GM18507 (cell line): ENCODE data around the gene VGLL3.
A peak's percentile ranks its signal among the peaks of the same experiment; 100 is the strongest.
"Not testable (repeated sequence)": the region's sequence is repeated elsewhere in the genome, so short reads cannot be mapped to it uniquely, and the experiment has no call there.

Source experiments
- DNase-seq: peaks from one replicate; pipeline ENCODE4 v3.0.0; 2011; ENCODE audit warnings: low read depth; ENCODE audit not compliant: insufficient read length; ENCODE audit errors: extremely low spot score
- FAIRE-seq: peaks from 2 replicates; lab custom pipeline; 2011; peaks lifted over from hg19 to GRCh38; lab: Jason Lieb, UNC

Gene VGLL3

DNA sequence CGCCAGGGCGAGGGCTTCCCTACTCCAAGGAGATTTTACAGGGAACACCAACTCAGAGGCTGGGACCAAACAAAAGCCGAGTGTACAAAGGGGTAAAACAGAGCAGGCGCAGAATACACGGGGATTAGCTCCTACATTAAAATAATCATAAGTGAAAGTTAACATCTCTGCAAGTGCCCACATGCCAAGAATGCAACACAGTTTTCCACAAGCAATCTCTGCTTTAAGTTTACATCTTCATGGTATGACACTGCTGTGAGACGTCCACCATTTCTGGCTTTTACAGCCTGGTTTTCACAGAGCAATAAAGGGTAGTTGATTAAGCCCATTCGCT, 500 bp upstream of the VGLL3 start:
- FAIRE-seq, result no peak
- no peak for DNase-seq

DNA sequence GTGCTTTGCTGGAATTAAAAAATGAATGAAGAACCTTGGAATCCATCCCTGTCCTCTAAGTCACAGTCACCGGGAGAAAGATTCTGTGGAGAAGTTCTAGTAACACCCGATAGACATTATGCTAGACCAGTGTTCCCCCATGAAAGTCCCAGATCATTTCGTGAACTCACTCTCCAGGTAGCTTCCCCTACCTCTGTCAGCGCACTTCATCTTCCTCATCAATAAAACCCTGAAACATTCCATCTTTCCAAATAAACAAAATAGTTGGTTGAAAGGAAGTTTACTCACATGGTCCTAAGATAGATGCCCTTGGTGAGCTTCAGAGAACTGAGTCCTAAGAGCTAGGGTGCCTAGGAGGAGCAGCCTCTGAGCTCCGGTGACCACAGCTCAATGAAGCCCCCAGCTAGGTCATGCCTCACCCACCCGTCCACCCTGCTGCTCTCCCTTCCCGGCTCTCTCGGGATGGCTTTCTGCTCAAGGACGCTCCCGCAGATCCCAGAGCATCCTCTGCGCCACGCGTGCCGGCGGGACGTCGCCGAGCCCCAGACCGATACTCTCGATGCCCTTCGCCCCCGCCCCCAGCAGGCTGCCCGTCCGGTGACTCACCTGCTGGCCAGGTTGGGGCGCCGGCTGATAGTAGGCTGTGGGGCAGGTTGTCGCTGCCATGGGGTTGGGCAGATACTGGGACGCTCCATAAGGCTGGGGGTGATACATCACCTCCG, 776 bp downstream of the VGLL3 start:
- DNase-seq (no peak), FAIRE-seq (no peak)

DNA sequence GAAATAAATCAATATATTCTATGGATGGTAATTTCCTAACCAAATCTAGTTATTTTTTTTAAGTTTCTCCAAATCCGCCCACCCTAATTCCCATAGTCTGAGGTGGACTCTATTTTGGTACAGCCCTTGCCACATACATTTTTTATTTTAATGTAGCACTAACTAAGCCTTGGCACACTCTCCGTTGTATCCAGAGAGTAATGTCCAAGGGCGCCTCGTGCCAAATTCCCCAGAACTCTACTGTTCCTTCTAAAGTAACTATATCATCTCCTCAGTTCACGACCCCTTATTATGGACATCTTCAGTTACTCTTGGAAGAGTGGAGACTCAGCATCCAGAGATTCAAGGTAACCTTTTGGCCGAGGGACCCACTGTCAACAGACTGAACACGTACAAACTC, 1.3 kb downstream of the VGLL3 start:
- DNase-seq (no peak), FAIRE-seq (no peak)

DNA sequence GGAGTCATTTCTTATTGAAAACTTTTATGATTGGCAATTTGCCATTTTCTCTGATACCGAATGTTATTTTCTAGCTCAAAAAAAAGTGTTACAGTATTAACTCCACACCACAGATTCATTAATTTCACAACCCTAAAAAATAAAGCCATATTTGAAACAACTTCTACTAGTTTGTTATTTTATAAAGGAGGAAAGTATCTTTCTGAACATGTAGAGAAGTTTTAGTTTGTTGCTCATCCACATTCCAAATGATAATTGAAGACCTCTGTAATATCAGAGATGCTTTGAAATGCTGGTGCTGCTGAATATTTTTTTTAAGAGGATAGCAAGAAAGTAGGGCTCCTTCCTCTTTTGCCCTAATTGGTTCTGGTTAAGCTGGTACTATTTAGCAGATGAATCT, 1.9 kb downstream of the VGLL3 start:
- FAIRE-seq (no peak), DNase-seq (no peak)

DNA sequence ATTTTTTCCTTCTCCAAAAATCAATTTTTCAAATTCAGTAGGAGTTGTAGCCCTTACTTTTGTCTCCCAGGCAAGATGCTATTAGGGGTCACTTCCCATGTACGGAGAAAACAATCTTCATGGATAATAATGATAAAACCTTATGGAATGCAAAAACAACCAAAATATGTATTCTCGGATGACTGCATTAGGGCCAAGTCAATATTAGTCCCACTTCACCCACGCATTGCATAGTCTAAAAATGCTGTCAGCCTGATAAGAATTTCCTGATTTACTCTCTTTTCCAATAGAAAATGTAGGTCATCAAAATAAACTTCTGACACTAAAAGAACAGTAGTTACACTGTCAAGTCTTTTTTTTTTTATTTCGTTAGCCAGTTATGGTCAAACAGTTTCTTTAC, 2.7 kb downstream of the VGLL3 start:
- DNase-seq, result no peak

DNA sequence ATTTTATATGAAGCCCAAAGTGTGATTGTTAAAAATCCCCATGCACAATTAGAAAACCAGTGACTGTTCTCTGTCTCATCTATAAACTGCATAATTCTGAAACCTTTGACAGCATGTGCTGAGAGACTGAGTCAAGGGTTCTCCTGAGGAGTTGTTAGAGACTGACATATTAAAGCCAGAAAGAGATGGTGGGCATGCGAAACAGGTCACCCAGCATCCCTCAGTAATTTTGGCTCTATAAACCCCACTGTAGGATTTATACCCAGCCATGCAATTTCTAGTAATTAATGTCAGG, 3.6 kb downstream of the VGLL3 start:
- DNase-seq (no peak), FAIRE-seq (no peak)

More for the DNA sequence above, 2.7 kb downstream of the VGLL3 start:
- no peak for FAIRE-seq

DNA sequence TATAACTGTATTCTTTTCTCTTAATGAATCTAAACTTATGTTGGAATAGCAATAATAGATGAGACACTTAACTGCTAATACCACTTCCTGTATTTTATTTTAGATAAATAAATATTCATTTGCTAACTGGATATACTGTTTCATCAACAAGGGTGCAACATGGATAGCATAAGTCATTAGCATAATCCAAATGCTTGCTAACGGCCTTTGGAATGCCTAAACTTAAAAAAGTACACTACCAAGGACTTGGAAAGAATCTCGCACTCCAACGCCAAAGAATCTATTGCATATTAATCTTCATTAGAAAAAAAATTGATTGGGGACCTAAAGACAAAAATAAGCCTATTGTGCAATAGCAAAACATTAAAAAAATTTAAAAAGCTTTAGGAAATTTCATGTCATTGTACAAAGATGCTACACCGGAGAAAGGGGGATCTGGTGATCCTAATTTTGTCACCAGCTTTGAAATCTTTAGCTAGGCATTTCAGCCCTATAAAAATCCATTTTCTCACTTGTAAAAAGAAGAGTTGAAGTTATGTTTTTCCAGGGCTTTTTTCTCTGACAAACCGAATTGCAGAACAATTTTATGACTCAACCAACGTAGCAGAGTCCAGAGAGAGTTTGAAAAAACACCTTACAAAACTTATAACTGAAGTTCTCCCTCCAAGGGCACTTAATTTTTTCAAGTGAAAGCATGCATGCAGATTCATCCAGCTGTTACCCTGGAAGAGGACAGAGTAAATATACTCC, 4.1 kb downstream of the VGLL3 start:
- FAIRE-seq (no peak), DNase-seq (no peak)

DNA sequence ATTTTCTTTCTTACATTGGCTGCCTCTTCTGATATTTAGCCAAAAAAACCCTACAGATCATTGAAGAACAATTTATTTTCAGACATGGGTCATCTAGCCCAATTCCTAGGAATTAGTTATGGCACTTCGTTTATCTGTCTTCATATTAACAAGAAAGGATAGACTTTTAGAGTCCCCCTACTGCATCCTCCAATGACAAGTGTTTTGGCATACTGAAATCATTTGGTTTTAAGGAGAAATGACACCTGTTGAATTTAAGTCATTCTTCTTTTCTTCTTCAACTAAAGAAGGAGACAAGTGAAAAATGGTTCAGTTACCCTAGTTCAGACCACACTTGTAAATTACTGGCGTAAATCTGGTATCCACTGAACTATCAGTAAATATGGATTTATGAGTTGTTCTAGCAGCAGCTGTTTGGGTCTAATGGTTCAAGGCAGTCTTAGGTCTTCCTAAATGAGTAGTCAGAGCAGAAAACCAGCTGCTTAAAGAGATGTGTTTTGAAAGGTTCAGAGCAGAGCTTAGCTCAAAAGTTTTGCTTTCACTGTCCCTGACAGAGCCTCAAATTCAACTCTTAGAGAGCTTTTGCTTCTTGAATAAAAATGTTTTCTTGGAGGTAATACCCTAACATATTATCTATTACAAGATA, 5.6 kb downstream of the VGLL3 start:
- no peak for DNase-seq
- no peak for FAIRE-seq

DNA sequence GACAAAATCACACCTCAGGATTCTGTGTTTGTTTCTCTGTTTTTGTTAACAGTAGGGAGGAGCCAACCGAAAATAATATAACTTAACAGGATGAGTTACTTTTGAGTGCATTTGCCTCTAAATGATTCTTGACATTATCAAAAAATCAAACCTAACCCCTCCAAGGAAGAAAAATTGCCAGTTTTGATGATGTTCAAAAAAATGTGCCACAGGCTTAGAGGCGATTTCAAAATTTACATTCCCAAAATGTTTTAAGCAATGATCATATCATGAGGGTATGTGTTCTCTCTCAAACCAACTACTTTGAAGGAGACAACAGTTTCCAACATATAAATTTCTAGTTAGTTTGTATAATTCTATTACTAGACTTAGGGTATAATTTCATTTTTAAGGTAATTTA, 6.7 kb downstream of the VGLL3 start:
- FAIRE-seq (no peak), DNase-seq (no peak)

DNA sequence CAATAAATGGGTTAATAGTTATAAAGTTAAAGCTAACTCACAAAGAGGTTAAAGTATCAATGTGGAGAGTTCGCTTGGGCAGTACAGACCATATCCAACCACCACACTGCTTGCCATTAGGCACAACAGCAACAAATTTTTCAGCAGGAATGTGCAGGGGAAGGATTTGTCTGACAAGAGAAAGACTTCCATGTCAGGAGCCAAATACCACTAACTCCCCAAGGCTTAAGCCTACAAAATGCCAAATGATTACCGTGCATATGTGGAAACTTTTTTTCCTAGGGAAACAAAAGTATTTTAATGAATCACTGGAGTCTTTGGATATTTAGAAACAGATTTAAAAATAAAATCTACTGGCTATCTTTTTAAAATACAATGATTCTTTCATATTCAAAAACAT, 8.1 kb downstream of the VGLL3 start:
- FAIRE-seq (no peak), DNase-seq (no peak)

DNA sequence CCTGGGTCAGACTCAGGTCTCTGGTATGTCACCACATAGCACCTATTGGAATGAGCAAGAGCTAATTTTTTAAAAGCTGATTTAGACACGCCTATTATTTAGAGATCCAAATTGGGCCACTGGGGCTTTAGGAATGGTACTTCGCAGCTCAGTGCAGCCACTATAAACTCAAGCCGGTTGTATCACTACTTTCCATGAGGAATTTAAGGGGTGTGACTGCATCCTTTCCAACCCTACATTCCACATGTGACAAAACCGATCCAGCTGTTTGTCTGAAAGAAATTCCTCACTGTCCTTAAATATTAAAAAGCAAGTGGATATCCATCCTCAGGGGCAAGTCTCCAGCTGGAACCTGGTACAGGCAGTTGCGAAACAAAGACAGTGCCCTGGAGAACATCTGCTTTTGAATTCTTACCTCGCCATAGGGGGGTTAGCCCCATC, 12.8 kb downstream of the VGLL3 start:
- DNase-seq (no peak), FAIRE-seq (no peak)

DNA sequence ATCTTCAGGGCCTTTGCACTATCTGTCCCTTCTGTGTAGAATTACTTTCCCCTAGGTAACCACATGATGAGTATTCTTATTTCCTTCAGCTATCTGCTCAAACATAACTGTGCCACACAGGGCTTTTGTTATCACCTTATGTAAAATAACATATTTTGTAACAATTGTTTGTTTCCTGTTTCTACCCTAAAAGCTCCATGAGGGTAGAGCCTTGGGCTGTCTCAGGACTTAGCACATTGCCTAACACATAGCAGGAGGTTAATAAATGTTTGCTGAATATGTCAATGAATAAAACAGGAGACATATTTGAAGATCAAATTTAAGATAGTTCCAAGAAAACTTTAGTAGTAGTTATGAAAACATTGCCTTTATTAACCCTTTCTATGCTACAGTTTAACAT, 14.7 kb downstream of the VGLL3 start:
- no peak for FAIRE-seq
- no peak for DNase-seq

DNA sequence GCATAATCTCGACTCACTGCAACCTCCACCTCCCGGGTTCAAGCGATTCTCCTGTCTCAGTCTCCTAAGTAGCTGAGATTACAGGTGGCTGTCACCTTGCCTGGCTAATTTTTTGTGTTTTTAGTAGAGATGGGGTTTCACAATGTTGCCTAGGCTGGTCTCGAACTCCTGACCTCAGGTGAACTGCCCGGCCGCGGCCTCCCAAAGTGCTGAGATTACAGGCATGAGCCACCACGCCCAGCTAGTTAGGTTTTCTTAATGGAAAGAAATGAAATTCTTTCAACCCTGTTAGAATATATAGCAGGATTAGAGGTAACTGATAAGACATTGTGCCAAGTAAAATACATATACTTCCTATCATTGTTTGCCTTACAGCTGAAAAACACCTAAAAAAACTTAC, 16.8 kb downstream of the VGLL3 start:
- not testable (repeated sequence) for DNase-seq, FAIRE-seq

DNA sequence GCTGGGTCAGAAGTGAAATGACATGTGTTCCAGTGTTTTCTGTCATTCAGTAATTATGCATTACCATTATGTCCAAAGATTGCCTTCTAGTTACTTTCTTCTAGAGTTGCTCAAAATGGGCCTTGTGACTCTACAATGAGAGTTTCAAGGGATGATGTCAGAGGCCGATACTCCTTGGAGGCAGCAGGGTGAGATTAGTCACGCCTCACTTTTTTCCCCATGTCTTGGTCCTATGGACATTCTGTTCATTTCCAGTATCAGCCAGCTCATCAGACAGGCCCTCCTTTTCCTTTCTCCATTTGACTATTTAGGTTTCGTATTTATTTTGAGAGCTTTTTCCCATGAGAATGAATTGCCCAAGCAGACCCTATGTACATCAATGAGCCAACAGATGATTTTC, 17.5 kb downstream of the VGLL3 start:
- no peak for FAIRE-seq
- no peak for DNase-seq

DNA sequence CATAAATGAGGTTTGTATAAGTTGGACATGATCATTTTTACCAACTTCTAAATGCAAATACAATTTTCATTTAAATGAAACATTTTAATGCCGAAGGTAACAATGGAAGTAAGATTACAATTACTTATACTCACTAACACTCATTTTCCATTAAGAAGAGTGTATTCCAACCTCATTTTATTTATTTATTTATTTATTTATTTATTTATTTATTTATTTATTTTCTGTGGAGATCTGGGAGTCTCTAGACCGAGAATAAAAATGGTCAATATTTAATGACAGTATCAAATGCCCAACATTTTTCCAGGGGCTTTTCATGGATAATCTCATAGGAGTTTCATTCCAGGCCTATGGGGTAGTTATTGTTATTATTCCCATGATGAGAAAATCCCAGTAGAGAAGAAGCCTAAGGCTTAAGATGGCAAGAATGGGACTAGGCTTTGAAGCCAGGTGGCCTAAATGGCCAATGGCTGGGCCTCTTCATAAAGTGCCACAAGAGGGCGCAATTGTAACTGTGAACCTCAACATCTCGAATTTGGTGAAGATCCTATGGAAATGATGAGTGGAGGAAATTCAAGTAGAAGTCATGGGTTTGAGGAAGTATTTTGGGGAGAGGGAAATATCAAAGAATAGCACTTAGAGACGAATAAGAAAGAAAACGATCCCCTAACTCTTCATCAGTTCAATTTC, 21.3 kb downstream of the VGLL3 start:
- FAIRE-seq, result no peak
- DNase-seq, result peak; percentile 2

DNA sequence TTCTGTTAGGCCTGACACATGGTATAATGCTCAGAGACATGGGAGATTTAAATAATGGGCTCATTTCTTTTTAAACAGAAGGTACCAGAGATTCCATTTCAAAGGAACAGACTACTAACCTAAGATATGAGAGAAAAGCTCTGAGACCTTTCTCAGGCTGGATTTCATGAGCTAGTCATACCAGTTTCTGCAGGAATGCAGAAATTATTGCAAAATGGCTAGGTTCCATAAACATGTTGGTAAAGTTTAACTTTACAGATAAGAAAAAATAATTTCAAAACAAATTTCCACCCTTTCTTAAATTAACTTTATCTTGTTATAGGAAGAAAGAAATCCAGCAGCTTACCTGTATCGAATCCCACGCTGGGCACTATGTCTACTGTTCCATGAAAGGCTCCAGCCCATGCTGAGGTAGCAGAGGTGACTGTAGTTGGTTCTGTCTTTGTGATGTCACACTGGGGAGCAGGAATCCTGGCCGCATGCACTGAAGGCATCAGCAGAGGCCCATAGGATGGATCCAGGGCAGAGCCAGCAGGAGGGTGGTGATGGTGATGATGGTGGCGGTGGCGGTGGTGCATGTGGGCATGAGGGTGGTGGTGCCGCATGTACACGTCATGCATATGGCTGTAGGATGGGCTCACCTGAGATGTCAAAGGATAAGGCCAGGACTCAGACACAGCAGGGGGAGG, 22.6 kb downstream of the VGLL3 start:
- FAIRE-seq (no peak), DNase-seq (no peak)

DNA sequence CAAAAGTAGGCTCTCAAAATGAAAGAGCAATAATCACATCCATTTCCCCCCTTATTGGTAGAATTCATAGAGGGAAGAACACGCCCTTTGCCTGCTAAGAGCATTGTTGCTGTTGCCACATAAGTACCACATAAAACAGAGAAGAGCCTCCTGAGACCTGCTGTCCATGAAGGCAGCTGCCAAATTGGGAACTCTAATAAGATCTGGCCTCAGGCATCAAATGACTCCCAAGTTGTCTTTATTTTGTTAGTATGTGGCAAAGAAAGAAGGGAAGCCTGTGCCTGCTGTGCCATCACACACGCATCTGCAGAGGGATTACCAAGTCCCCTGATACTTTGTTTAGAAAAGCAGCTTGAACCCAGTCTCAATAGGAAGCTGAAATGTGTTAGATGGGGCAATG, 23.9 kb downstream of the VGLL3 start:
- FAIRE-seq (no peak), DNase-seq (no peak)

DNA sequence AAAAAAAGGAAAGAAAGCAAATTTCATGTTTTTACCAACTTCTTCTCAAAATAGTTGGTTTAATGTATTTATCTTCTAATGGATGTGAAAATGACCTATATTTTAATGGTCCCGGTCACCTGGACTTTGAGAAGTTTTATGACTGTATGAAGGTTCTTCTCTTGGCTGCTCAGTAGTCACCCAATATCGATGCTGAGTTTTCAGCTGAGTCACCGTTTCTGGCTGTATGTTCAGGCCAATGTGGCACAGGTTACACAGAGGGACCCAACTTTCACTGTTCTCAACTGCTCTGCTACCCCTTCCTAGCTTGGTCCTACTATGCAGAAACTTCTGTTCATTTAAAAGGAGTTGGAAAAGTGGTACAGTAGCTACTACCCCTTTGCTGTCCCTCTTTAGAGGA, 25.8 kb downstream of the VGLL3 start:
- DNase-seq (no peak), FAIRE-seq (no peak)

DNA sequence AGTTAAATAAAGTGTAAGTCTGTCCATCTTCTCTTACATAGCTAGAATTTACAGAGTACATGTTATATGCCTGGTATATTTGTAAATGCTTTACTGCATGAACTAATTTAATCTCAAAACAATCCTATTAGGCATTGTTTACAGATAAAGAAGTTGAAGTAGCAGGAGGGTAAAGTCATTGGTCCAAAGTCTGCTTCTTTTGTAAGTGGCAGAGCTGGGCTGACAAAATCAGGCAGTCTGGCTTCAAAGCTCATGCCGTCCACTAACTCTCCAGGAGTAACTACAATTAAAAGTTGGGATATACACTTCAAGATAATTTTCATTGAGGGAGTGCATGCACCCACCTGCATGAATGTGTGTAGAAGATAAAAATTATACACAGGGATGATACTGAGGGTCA, 27.3 kb downstream of the VGLL3 start:
- DNase-seq, result no peak
- FAIRE-seq, result no peak

DNA sequence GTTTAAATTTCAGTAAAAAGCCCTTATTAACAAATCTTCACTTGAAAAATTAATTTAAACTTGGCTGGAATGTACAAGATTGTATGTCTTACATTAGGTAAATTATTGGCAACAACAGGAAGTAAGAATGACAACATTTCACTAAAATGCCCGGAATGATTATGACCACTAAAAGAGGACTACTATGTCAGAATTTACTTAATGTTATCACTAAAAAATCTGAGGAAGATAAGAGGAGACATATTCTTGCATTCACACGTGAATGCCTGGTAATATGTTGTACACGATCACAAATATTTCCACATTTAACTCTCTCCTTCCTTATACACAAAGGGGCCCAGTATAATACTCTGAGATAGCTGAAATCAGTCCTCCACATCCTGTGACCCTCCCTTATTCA, 29.7 kb downstream of the VGLL3 start:
- FAIRE-seq (no peak), DNase-seq (no peak)
